Common myeloid progenitor, CD34-positive (primary cell): ENCODE results near the gene ACOD1.

Experiments
- CTCF ChIA-PET: fragments of 350-600 bp; sonication (Branson Sonifier 250); formaldehyde crosslinking; loops from one replicate; lab custom pipeline; 2021; ENCODE audit warnings: antibody characterized with exemption; lab: Charles Lee
- POLR2A ChIA-PET: fragments of 350-600 bp; sonication (Branson Sonifier 250); formaldehyde crosslinking; loops from one replicate; lab custom pipeline; 2021; ENCODE audit warnings: antibody characterized with exemption; lab: Charles Lee
- DNase-seq, 3 donors: peaks; one replicate each; pipeline versions ENCODE4 v3.0.0 to v3.0.0-alpha.2; 2013
- H3K27ac ChIP-seq, 2 experiments: 1 replicate in 1 of 2; 2 replicates in 1 of 2; pipeline ENCODE4 v1.7.0; 2013; ENCODE audit warnings: inconsistent platforms in 2 of 2, low read length in 2 of 2, mild to moderate bottlenecking in 2 of 2, low read depth in 1 of 2, moderate library complexity in 1 of 2; ENCODE audit not compliant: severe bottlenecking in 2 of 2, insufficient read depth in 1 of 2, poor library complexity in 1 of 2
- H3K27me3 ChIP-seq, 5 experiments: replicated peaks in 2 of 5; 1 replicate in 3 of 5; 2 replicates in 2 of 5; pipeline versions ENCODE4 v1.6.1 to v1.7.0; 2013; ENCODE audit warnings: low read length in 4 of 5, mild to moderate bottlenecking in 2 of 5, moderate library complexity in 2 of 5, inconsistent platforms in 1 of 5; ENCODE audit not compliant: insufficient read depth in 5 of 5, control insufficient read depth in 4 of 5
- H3K36me3 ChIP-seq, 4 experiments: 1 replicate in 2 of 4; 2 replicates in 2 of 4; pipeline versions ENCODE4 v1.6.1 to v1.7.0; 2013; ENCODE audit warnings: low read length in 3 of 4, control low read depth in 1 of 4, mild to moderate bottlenecking in 1 of 4; ENCODE audit not compliant: control insufficient read depth in 4 of 4, insufficient read depth in 4 of 4
- H3K4me1 ChIP-seq, 4 experiments: 1 replicate in 3 of 4; 2 replicates in 1 of 4; pipeline versions ENCODE4 v1.6.1 to v1.7.1; 2013; ENCODE audit warnings: low read length in 3 of 4, mild to moderate bottlenecking in 3 of 4, control low read depth in 1 of 4, inconsistent platforms in 1 of 4, moderate library complexity in 1 of 4; ENCODE audit not compliant: control insufficient read depth in 4 of 4, insufficient read depth in 4 of 4; ENCODE audit errors: control extremely low read depth in 1 of 4
- H3K4me3 ChIP-seq, 7 experiments: 1 replicate in 4 of 7; 2 replicates in 3 of 7; pipeline versions ENCODE4 v1.5.1 to v1.7.0; 2013; ENCODE audit warnings: mild to moderate bottlenecking in 7 of 7, low read length in 6 of 7, moderate library complexity in 6 of 7, inconsistent platforms in 2 of 7, low read depth in 2 of 7, control low read depth in 1 of 7; ENCODE audit not compliant: insufficient read depth in 4 of 7, control insufficient read depth in 1 of 7; ENCODE audit errors: extremely low read depth in 1 of 7
- H3K9me3 ChIP-seq, 5 experiments: 1 replicate in 4 of 5; 2 replicates in 1 of 5; pipeline versions ENCODE4 v1.6.1 to v1.7.1; 2013; ENCODE audit warnings: low read length in 4 of 5, mild to moderate bottlenecking in 2 of 5, inconsistent platforms in 1 of 5, low read depth in 1 of 5, moderate library complexity in 1 of 5; ENCODE audit not compliant: control insufficient read depth in 4 of 5, insufficient read depth in 2 of 5; ENCODE audit errors: control extremely low read depth in 1 of 5
- WGBS: methylation state at CpG from one replicate; pipeline ENCODE4 v1.1.5; 2013; ENCODE audit not compliant: insufficient coverage; 5-methylcytosine and 5-hydroxymethylcytosine counted together

ACOD1 gene

GRCh38 chr13:77002590-77003190, 54.4 kb downstream of the ACOD1 start:
- H3K36me3 ChIP-seq, result peaks cover 11 to 51% (median 39%) of the 10 kb centered on the region in 4 experiments
- H3K9me3 ChIP-seq, result no peaks in the 10 kb centered on the region
- WGBS, result 78% methylated on average over 4 of the region's 7 CpGs
- no peaks in the 10 kb centered on the region for H3K27me3 ChIP-seq
- H3K27ac ChIP-seq, result no peak overlapping the region
- H3K4me1 ChIP-seq, result peaks cover 3 to 26% (median 7%) of the 10 kb centered on the region in 4 experiments
- ChIA-PET POLR2A (interaction anchor here (0.9 kb wide), 1 partner anchor 11 kb away, joined by 3 read pairs; the partner anchor contains the start of gene CLN5), CTCF (interaction anchor here (0.6 to 3.0 kb wide), 13 partner anchors 9 to 333 kb away, joined by 3 to 20 read pairs (median 5); partner anchors contain the start of gene CLN5)
- H3K4me3 ChIP-seq, result no peak overlapping the region
- peak in 2 of 3 donors; percentile 45 to 48 for DNase-seq
